HepG2 (cell line): ENCODE results near the gene BGN.
A peak's percentile ranks its signal among the peaks of the same experiment; 100 is the strongest.

Source experiments
- ARID4A ChIP-seq: sonication (generic); formaldehyde crosslinking; IDR thresholded peaks from 2 replicates; pipeline ENCODE4 v1.5.0; 2020; ENCODE audit warnings: mild to moderate bottlenecking, missing genetic modification reagents, borderline replicate concordance
- ARNTL ChIP-seq: sonication (generic); formaldehyde crosslinking; IDR thresholded peaks from 2 replicates; pipeline ENCODE4 v1.4.0; 2020; ENCODE audit warnings: mild to moderate bottlenecking, missing genetic modification reagents
- KDM3A ChIP-seq: IDR thresholded peaks from 2 replicates; pipeline ENCODE4 v1.6.1; 2018; ENCODE audit warnings: low read depth, missing compliant biosample characterization
- KLF13 ChIP-seq: sonication (generic); formaldehyde crosslinking; IDR thresholded peaks from 2 replicates; pipeline ENCODE4 v1.4.0; 2020; ENCODE audit warnings: mild to moderate bottlenecking, missing genetic modification reagents
- POLR2AphosphoS5 ChIP-seq: IDR thresholded peaks from 2 replicates; pipeline ENCODE4 v1.6.1; 2012; ENCODE audit warnings: low read depth, low read length
- ZNF124 ChIP-seq: sonication (generic); formaldehyde crosslinking; IDR thresholded peaks from 2 replicates; pipeline ENCODE4 v1.4.0; 2020; ENCODE audit warnings: missing genetic modification reagents
- ZNF18 ChIP-seq: sonication (generic); formaldehyde crosslinking; IDR thresholded peaks from 2 replicates; pipeline ENCODE4 v1.8.0; 2022; ENCODE audit warnings: mild to moderate bottlenecking, missing genetic modification reagents; ENCODE audit not compliant: insufficient replicate concordance
- TF ChIP-seq, protein P1 (sequence below): sonication (generic); formaldehyde crosslinking; IDR thresholded peaks from 2 replicates; pipeline ENCODE4 v1.5.0; 2020; ENCODE audit warnings: mild to moderate bottlenecking, missing genetic modification reagents, moderate library complexity
- TF ChIP-seq, protein P2 (sequence below): IDR thresholded peaks from 2 replicates; pipeline ENCODE4 v1.6.1; 2012; ENCODE audit warnings: inconsistent platforms

DNA sequence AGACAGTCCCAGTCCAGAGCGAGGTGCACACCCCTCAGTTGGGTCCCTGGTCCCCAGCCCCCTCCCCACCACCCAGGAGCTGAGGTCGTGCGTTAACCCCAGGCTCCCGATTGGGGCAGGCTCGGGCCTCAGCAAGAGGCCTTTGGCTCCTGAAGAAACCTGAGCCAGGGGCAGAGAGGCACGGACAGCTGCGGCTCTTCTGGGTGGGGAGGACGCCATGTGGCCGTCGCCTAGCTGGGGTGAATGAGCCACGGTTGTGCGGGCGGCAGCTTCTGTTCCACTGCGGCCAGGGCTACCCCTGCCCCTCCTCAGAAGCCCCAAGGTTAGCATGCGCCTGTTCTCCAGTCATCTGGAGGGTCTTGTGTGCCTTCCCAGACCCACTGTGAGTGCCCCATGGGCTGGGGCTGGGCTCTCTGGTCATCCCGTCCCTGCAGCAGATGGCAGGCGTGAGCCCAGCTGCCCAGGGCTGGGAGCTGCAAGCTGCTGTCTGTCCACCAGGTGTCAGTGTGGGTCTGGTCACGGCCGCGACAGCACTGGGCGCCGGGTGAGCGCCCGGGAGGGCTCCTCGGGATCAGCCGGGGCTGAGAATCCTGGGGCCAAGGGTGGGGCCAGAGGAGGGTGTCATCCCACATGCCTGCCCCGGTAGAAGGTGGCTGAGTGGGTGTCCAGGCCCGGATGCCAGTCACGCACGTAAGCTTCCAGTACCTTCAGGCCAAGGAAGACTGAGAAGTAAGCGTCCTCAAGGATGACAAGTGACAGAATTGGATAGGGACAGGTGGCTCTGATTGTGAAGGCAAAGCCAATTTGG lies 44.6 kb downstream of the BGN start:
- TF ChIP-seq POLR2AphosphoS5 (no peak), KDM3A (CRISPR knock-in tag) (no peak), ZNF18 (CRISPR knock-in tag) (no peak), ARID4A (CRISPR knock-in tag) (no peak), KLF13 (CRISPR knock-in tag) (no peak), ZNF124 (CRISPR knock-in tag) (no peak), ARNTL (CRISPR knock-in tag) (no peak)
- TF ChIP-seq, protein P1, sequence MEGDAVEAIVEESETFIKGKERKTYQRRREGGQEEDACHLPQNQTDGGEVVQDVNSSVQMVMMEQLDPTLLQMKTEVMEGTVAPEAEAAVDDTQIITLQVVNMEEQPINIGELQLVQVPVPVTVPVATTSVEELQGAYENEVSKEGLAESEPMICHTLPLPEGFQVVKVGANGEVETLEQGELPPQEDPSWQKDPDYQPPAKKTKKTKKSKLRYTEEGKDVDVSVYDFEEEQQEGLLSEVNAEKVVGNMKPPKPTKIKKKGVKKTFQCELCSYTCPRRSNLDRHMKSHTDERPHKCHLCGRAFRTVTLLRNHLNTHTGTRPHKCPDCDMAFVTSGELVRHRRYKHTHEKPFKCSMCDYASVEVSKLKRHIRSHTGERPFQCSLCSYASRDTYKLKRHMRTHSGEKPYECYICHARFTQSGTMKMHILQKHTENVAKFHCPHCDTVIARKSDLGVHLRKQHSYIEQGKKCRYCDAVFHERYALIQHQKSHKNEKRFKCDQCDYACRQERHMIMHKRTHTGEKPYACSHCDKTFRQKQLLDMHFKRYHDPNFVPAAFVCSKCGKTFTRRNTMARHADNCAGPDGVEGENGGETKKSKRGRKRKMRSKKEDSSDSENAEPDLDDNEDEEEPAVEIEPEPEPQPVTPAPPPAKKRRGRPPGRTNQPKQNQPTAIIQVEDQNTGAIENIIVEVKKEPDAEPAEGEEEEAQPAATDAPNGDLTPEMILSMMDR (CRISPR knock-in tag), result peak; percentile 93
- TF ChIP-seq, protein P2, sequence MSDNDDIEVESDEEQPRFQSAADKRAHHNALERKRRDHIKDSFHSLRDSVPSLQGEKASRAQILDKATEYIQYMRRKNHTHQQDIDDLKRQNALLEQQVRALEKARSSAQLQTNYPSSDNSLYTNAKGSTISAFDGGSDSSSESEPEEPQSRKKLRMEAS, result no peak
